NCI-H146 (cell line): ENCODE measurements around the gene PRPF38B.
A peak's percentile ranks its signal among the peaks of the same experiment; 100 is the strongest.

Source experiments
- DNase-seq: peaks from one replicate; lab custom pipeline; 2025; lab: John Stamatoyannopoulos, UW

Gene PRPF38B

DNA sequence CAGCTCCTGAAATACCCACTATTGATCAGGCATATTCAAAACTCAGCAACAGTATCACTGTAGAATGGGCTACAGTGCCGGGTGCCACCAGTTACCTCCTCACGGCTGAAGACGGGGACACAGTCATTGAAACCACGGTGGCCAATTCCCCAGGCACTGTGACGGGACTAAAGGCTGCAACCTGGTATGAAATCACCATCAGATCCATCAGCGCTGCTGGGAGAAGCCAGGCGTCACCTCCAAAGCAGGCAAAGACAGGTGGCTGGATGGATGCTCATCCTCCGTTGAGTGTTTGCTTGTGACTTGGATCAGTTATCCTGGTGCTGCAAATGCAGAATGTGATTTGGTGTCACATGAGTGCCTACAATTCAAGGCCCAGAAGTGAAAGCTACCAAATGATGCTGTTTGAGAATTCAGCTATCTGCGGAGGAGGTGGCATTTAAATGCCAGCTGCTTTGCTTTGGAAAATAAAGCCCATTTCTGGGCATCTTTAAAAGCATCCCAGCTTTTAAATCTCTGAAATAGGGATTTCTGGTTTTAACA lies 25.7 kb downstream of the PRPF38B start:
- no peak for DNase-seq

DNA sequence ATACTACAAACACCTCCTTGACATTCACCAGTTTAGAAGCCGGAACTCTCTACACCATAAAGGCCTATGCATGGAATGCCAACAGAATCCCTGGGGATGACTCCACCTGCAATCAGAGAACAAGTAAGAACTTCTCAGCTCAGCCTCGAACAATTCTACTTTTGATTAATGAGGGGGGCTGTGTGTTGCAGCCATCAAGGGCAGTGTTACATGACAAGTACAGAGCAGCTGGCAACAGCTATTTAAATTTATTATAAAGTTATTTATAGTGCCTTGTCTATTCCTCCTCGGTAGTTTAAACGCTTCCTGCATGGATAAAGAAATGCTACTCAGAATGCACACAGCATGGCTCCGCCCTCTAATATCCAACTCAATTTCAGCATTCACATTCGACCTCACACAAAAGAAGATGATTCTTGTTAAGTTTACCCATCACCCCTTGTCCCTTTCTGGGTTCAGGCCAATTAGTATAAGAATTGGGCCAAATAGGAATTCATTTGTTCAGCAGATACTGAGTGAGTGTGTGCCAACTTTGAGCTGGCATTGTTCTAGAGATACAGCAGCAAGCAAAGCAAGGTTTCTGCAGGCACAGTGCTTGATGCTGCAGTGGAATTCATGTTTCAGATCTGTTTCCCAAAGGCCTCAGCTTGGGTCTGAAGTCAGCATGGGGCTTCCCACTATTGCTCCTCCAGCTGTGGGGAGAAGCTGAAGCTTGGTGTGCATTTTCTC lies 27.0 kb downstream of the PRPF38B start:
- DNase-seq, result no peak

DNA sequence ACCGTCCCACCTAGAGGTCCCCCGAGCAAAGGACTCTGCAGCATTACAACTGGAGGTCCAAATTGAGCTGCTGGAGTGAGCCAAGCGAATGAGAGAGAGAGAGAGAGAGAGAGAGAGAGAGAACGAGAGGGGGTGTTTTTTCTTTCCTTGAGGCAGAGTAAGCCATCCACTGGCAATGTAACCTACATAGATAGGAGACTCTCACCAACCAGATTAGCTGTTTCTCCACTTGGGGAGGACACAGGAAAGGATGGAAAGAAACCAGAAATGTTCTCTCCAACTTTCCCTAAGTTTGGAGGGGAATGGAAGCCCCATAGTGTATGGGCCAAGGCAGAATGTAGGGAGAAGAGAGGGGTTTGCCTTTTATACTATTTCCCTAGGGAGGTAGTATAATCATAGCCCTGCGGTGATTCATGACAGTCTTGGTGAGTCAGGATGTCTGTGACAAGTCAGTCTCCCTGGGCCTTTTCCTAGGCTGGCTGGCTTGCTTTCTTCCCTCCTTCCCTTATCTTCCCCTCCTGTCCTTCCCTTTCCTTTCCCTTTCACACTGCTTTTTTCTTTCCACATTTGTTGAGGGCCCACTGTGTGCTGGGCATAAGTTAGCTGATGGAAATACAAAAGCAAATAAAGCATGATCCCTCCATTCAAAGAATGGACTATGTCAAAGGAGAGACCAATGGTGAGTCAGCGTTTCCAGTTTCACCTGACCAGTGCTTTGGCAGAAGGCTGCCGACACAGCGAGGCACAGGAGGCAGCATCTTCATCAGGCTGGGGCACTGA lies 27.7 kb downstream of the PRPF38B start:
- no peak for DNase-seq

DNA sequence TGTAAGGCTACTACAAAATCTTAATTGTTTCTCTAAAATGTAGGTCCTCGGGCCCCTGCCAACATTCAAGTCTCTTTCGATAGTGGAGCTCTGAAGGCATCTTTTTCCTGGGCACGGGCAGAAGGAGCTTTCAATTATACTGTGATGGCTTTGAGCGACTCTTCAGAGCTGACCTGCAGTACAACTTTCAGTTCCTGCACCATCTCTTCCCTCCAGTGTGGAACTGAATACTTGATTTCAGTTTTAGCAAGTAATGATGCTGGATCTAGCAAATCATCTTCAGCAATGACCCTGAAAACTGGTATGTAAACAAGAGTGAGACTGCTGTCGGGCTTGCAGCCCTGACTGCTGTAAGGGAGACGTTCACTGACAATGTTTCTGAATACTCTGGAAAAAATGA lies 30.2 kb downstream of the PRPF38B start:
- no peak for DNase-seq

DNA sequence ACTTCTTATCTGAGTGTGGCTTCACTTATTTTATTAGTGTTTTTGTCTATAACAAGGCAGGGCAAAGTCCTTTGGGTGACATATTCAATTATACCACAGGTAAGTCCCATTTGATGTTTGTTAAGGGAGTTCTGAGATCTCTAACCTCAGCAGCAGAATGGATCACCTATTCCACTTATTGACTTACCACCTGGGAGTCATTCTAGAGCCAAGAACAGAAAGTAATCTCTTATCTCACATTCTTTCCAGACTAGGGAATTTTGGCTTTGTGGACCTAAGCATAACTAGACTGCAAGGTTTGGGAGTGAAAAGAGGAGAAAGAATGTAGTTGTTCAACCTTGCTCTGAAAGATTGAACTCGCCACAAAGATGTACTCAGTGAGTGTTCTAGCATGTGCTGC lies 33.8 kb downstream of the PRPF38B start:
- DNase-seq, result no peak

DNA sequence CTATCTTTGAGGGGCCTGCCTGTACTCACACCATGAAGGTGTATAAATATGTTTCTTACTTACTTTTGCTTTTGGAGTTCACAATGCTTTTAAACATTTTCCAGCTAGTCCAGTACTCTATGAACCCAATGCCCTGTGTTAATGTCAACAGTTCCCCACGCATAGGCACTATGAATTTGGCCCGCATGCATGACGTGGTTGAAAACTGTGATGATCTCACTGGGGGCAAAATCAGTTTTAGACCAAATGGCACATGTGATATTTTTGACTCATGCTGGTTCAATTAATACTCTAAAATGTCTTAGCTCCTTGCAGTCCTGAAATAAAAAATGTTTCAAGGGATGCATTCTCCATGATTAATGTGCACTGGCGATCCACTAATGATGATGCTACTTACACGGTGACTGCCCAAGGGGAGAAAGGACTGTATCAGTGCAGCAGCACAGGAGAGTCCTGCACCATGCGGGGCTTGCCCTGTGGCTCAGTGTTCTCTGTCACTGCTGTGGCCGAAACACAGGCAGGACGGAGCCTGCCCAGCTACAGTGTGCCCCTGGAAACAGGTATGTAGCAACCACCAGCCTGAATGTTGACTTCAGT lies 36.3 kb downstream of the PRPF38B start:
- DNase-seq, result no peak

DNA sequence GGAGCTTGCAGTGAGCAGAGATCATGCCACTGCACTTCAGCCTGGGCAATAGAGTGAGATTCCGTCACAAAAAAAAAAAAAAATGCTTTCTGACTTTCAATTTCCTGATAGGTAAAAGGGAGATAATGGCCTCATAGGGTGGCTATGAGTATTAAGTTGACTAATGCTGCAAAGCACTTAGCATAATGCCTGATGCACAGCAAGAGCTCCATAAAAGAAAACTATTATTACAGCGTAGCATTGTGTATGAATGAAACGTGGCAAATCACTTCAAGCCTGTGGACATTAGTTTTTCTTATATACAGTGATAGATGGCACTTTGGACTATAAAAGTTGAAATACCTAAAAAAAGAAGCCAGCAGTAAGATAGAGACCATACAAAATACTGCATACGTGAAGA lies 37.4 kb downstream of the PRPF38B start:
- no peak for DNase-seq

DNA sequence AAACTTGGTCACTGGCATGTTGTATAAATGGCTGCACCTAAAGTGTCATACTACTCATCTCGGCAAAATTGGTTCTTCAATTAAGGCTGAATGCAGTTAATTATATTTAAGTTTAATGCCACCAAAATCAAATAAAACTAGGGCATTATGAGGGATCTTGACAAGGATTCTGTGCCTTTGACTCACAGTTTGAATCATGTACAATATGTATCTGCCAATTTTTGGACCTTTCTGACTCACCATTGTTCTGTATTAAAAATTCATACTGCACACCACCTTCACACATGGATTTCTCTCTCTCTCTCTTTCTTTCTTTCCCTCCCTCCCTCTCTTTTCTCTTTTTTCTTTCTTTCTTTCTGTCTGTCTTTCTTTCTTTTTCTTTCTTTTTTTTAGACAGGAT lies 40.3 kb downstream of the PRPF38B start:
- DNase-seq, result no peak

DNA sequence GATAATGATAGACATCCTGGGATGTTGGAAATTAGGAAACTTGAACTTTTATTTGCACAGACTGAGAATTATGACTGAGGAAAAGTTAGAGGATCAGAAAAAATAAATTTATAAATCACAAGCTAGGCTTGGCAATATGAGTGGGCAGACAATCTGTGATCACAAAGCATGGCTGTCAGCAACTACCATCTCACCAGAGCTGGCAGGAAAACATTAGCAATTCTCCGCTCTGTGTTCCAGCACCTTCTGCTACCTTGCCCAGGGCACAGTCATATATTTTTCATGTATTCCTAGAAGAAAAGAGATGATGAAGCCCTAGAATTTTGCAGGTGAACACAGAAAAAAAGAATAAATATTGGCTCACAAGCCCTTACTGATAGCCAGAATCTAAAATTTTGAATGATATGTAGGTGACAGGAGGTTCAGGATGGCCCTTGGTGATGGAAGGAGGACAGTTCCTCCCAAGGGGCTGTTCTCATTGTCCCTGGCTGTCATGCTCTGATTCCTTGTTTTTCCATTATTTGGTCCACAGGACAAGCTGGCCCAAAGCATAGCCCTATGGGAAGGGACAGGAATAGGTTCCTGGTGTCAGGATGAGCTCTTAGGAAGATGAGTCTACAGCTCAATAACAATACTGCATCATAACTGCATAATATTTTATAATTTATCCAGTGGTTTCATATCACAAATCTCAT lies 42.2 kb downstream of the PRPF38B start:
- no peak for DNase-seq

DNA sequence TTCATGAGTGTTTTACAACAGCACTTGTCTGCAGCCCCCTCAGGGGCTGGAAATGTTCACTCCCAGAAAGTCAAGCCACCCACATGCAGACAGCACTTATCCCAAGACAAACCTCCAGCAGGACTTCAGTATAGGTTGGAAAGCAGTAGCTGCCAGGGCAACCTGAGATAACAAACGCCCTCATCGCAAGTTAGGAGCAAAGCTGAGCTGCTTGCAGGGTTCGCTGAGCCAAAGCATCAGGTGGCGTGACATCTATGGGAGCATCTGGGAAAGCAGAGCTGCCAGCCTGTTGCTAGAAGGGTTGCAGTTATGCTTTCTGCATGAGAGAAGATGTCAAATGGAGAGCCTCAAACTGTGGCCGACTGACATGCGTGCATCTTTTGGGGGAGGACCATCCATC lies 50.1 kb downstream of the PRPF38B start:
- no peak for DNase-seq

DNA sequence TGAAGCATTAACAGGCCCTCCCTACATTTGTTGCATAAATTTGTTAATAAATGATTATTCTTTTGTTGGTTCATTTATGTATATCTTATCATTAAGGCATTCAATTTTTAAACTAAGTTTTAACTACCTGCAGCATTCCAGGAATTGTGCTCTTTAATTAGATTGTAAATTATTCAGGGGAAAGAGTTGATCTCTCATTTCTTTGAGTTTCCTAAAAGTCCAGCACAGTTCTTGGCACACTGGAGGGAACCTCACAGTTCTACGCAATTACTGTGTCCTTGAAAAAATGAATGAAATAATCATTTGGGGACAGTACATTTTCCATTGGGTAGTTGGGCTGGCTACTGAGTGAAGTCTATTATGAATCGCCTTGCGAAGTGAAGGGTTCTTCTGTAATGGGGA lies 53.9 kb downstream of the PRPF38B start:
- no peak for DNase-seq

DNA sequence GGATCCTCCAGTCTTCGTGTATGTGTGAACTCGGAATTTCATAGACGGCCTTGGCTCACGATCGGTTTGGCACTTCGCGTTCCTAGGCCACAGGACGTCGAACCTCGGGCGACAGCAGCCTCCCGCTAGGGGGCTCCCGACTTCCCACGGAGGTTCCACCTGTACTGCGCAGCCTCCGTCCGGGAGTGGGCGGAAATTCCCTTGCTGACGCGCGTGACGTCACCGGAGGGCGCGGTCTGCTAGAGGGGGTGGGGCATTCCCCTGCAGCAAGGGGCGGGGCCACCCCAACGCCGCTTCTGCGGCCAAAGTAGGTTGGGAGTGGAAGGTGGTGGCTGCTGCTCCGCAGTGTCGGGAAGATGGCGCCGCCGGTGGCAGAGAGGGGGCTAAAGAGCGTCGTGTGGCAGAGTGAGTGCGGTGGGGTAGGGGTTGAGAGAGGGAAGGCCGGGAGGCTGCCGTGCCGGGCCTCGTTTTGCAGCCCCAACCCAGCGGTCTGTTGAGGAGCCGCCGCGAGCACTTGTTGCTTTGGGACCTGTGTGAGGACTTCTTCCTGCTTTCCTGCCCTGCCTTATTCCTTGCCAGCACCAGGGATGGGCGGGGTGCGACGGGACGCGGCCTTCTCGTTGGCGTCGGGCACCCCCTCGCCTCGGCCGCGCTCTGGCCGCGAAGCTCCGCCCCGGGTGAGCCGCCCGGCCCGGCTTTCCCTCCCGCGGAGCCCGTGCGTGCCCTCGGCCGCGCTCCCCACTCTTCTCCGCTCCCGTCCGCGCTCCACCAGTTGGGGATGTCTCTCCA lies 54.5 kb downstream of the PRPF38B start, which contains the start of gene STXBP3:
TSS of gene STXBP3 (plus strand) at position 293 of the 789 bp plus-strand sequence. CDS start at position 357, 64 bp downstream.
- peak; percentile 98 for DNase-seq

DNA sequence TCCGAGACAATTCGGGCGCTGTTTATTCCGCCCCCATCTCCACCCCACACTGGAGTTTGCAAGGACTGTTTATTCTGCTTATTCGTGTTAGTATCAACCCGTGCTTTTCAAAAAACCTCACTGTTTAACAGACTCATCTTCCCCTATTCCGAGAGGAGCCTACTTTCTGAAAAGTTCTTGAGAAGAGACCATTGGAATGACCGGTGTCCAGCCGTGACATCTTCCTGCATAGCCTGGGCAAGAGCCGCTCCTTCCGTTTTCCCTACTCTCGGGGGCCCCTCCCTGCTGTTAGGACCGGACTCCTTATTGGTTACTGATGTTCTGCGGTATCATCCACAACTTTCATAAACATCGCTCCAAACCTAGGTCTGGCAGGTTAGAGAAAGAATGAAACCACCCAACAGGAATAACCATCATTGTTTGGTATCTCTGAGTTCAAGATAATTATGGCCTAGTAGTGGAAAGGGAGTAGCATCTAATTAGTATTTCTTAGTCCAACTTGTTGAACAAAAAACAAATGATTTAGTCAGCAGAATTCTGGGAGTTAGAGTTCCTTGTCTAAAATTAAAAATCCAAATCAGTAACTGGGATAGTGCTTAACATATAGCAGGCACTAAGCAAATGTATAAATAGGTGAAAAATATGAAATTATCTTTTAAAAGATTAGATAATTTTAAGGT lies 55.2 kb downstream of the PRPF38B start:
- DNase-seq, result peak; percentile 73

DNA sequence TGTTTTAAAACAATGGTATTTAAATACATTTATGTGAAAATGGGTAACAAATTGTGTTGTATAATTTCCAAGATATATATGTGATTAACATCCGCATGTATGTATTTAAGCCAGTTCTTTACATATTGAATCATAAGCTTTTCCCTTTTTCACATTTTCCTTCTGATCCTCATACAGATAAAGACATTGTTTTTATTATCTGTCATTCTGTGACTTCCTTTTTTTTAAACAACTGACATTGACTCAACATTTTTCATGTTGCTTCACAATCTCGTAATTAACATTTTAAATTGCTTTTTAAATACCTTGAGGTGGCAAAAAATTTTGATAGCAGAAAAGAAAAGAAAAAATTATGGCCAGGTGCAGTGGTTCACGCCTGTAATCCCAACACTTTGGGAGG lies 55.8 kb downstream of the PRPF38B start:
- no peak for DNase-seq

DNA sequence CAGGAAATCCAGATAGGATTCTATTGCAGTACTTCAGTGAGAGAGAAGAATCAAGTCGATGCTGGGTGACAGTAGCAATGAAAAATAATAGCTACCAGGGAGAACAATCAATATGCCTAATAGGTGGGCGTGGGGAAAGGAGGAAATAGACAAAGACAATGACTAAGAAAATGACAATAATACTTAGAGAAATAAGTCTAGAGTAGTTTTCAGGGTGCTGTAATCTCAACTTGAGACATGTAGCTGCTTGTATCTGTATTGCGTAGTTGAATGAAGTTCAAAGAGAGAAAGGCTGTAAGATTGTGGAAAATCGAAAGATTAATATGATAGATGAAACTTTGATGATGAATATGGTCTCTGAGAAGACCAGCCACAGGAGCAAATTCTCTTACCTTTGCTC lies 57.0 kb downstream of the PRPF38B start:
- no peak for DNase-seq

DNA sequence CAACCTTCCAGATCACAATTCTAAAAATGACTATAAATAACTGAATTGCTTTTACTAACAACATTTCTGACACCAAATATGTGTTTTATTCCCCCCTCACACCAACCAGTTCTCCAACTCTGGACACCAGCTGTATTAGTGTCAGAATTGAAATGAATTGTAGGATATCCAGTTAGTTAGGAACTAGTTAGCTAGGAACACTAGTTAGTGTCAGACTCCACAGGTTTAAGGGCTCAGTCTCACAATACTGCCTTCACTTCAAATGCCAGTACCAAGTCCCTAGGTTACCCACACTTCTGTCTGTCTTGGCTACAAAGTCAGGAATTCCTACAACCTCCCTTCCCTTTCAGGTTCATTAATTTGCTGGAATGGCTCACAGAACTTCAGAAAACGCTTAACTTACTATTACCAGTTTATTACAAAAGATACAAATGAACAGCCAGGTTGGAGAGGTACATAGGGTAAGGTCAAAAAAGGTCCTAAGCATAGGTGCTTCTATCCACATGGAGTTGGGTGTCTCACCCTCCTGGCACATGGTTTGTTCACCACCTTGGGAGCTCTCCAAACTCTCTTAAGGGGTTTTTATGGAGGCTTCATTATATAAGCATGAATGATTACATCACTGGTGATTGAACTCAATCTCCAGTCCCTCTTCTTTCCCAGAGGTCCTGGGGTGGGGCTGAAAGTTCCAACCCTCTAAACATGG lies 58.5 kb downstream of the PRPF38B start:
- DNase-seq, result no peak
